LNCaP clone FGC (cell line): ENCODE data around the gene MRPL55.

Source experiments
- DNase-seq: peaks from one replicate; pipeline ENCODE4 v3.0.0-alpha.2; 2011; ENCODE audit warnings: low read depth
- H3K4me3 ChIP-seq: 2 replicates; pipeline ENCODE4 v1.5.1; 2011; ENCODE audit warnings: mild to moderate bottlenecking, low read depth, low read length, control low read depth
- TF ChIP-seq, protein P1 (sequence below): IDR thresholded peaks from 2 replicates; pipeline ENCODE4 v1.5.1; 2012; ENCODE audit warnings: mild to moderate bottlenecking; ENCODE audit not compliant: control insufficient read depth, insufficient read depth; ENCODE audit errors: extremely low read depth

MRPL55 gene

DNA sequence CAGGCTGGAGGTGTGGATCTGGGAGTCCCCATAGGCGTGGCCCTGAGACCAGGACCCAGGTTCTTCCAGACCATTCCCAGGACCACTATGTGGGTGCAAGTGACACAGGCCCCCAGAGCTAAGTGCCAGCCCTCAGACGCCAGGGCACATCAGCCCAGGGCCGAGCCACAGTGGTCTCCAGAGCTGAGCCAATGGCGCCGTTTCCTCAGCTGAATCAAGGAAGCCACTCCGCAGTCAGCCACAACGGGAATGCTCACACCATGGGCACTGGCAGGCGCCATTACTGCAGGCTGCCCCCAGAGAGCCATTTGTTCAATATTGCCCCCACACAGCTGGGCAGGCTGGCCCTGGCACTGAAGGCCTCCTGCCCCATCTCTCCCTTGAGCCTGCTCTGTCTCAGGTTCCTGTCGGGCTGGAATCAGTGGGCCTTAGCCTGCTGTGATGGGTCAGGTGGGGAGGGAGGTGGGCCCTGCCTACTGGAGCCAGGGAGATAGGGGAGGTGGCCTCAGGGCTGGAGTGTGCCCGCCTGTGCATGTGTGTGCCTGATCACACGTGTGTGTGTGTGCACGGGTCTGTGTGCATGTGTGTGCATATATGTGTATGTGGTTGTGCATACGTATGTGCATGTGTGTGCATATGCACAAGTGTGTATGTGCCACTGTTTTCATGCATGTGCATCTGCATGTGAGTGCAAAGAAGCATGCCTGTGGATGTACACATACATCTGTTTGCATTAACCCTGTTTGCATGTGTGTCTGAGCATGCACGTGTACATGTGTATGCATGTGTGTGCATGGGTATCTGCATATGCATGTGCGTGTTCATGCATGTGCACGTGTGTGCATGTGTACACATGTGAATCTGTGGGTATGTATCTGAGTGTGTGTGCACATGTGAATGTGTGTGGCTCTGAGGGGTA, 46.8 kb upstream of the MRPL55 start:
- TF ChIP-seq, protein P1, sequence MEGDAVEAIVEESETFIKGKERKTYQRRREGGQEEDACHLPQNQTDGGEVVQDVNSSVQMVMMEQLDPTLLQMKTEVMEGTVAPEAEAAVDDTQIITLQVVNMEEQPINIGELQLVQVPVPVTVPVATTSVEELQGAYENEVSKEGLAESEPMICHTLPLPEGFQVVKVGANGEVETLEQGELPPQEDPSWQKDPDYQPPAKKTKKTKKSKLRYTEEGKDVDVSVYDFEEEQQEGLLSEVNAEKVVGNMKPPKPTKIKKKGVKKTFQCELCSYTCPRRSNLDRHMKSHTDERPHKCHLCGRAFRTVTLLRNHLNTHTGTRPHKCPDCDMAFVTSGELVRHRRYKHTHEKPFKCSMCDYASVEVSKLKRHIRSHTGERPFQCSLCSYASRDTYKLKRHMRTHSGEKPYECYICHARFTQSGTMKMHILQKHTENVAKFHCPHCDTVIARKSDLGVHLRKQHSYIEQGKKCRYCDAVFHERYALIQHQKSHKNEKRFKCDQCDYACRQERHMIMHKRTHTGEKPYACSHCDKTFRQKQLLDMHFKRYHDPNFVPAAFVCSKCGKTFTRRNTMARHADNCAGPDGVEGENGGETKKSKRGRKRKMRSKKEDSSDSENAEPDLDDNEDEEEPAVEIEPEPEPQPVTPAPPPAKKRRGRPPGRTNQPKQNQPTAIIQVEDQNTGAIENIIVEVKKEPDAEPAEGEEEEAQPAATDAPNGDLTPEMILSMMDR: no peak

DNA sequence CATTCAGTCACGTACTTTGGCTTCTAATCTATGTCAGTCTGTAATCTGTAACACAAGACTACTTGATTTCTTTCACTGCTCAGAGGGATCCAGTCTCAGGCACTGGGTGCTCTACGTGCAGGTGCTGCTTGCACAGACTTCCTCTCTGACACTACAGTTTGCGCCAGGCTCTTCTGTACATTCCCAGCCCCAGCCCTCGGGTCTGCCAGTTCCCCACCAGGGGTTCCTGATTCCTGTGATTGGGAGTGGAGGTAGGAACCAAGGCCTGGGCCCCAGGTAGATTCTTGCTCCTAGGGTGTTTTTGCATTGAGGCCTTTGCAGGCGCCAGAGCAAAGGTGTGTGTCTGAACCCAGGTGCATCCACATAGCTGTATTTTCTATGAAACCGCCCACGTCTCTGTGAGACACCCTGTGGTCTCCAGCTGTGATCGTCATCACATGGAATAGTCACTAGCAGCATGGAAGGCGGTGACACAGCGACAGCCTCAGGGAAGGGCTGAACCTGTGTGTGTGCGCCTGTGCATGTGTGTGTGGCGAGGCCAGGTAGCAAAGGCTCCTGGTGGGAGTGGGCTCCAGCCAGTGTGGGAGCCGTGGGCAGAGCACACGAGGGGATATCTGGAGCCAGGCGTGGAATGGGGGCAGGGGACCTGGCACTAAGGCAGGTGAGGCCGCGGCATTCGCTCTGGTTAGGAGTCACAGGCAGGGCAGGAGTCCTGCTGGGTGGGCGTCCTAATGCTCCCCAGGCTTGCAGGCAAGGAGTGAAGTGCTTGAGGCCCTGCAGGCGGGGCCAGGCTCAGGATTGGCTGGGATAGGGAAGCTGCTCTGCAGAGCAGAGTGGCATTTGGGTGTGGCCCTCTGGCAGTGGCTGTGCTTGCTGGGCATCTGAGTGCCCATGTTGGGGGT, 45.8 kb upstream of the MRPL55 start:
- no peak for DNase-seq
- no peak overlapping the region for H3K4me3 ChIP-seq
- TF ChIP-seq, protein P1: no peak

More for the DNA sequence above, 46.8 kb upstream of the MRPL55 start:
- H3K4me3 ChIP-seq: no peak overlapping the region
- no peak for DNase-seq

DNA sequence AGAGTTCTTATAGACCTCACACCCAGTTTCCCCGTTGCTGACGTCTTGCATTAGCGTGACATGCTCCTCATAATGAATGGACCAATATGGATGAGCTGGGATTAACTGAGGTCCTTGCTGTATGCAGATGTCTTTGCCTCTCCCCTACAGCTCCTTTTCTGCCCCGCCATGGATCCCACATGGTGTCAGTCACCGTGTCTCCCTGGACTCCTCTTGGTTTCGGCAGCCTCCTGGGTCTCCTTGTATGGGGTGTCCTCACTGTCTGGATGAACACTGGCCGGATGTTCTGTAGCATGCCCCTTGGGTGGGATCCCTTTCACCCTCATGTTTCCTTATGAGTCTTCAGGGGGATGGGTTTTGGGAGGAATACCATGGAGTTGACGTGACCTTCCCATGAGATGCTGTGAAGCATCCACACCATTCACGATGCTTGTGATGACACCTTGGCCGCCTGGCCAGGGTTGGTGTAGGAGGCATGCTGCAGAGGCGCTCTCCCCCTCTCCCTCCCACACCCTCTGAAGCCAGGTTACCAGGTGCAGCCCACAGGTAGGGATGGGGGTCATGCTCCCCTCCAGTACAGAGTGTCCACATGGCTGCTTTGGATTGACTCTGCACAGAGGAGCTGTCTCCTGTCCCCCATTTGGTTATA, 45.0 kb upstream of the MRPL55 start:
- H3K4me3 ChIP-seq: no peak overlapping the region
- no peak for DNase-seq
- TF ChIP-seq, protein P1: no peak

DNA sequence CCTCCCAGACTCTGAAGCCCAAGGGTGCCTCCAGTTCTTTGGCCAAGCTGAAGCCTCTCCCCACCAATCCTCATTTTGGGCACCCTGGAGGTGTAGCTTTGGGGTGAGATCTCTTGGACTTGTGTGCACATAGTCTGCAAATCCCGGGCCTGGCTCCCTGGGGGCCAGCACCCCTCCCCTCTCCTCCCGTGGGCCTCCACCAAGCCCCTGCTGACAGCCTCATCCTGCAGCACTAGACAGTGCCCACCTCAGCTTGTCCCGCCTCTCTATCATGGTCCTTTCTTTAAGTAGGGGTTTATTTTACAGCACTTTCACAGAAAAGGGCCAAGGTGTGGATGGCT, 43.8 kb upstream of the MRPL55 start:
- no peak for DNase-seq
- H3K4me3 ChIP-seq: no peak overlapping the region
- TF ChIP-seq, protein P1: no peak

DNA sequence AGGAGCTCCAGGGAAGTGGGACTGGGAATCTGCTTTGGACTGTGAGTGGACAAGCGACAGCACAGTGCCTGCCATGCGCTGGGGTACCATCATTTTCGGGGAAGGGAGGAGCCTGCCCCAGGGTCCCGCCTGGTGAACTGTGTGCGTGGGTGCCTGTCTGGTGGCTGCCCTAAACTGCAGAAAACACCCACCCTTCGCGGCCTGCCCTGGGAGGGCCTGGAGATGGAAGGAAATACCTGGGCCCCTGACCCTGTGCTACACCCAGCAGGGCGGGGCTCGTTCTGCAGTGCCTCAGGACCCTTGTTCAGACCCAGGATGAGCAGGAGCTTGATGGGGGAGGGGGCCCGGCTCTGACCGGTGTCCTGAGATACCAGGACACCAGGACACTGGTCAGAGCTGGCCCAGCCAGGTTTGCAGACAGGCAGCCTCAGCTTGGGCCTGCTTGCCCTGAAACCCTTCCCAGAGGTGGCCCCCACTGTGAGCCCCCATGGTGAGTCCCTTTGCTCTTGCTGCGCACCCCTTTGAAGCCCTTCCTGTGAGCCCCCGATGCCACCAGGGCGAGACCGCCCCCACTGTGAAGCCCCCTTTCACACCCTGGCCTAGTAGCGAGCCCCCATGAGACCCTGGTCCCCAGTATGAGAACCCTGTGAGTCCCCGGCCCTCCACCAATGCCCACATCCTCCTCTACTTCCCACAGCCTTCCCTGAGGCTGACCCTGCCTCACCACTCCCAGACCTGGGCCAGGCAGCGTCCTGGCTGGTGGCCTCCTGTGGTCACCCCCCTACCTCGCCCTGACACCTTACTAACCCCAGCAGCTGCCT, 43.2 kb upstream of the MRPL55 start:
- DNase-seq: no peak
- no peak overlapping the region for H3K4me3 ChIP-seq
- TF ChIP-seq, protein P1: no peak
